Right forelimb (tissue), 1 donor: ENCODE results near the gene KLK3.
"Not testable (repeated sequence)": the region's sequence is repeated elsewhere in the genome, so short reads cannot be mapped to it uniquely, and the experiment has no call there.

Experiments
- DNase-seq: peaks from one replicate; pipeline ENCODE4 v3.0.0-alpha.2; 2018

Gene KLK3

DNA sequence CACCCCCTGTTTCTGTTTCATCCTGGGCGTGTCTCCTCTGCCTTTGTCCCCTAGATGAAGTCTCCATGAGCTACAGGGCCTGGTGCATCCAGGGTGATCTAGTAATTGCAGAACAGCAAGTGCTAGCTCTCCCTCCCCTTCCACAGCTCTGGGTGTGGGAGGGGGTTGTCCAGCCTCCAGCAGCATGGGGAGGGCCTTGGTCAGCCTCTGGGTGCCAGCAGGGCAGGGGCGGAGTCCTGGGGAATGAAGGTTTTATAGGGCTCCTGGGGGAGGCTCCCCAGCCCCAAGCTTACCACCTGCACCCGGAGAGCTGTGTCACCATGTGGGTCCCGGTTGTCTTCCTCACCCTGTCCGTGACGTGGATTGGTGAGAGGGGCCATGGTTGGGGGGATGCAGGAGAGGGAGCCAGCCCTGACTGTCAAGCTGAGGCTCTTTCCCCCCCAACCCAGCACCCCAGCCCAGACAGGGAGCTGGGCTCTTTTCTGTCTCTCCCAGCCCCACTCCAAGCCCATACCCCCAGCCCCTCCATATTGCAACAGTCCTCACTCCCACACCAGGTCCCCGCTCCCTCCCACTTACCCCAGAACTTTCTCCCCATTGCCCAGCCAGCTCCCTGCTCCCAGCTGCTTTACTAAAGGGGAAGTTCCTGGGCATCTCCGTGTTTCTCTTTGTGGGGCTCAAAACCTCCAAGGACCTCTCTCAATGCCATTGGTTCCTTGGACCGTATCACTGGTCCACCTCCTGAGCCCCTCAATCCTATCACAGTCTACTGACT is at the start of gene KLK3:
Gene KLK3 (plus strand): TSS at position 280 of the 775 bp plus-strand sequence. CDS start 41 bp downstream, at position 321.
- DNase-seq: no peak

- no peak for DNase-seq
These were observed 45.9 kb upstream of the KLK3 start for GRCh38 chr19:50808856-50809255.

GRCh38 chr19:50811622-50812238 is 43.0 kb upstream of the KLK3 start:
- DNase-seq: not testable (repeated sequence)

- DNase-seq: no peak
These were observed 42.2 kb upstream of the KLK3 start for GRCh38 chr19:50812474-50812873.

DNA sequence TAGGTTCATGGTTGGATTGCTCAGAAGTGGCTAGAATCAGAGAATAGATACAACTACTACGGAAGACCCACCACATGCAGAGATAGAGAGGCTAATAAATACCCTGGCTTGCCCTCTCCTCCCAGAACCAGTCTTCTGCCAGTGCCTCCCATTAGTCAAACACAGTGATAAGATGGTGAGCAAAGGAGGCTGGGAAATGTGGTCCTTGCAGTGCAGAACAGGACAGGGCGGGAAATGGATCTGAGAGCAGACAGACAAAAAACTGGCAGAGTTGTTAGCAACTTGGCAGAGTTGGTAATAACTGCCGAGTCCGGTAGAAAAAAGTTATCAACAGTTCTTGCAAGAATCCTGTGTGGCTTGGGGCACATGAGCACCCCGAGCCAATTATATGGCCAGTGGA is 39.8 kb upstream of the KLK3 start:
- DNase-seq: no peak

DNA sequence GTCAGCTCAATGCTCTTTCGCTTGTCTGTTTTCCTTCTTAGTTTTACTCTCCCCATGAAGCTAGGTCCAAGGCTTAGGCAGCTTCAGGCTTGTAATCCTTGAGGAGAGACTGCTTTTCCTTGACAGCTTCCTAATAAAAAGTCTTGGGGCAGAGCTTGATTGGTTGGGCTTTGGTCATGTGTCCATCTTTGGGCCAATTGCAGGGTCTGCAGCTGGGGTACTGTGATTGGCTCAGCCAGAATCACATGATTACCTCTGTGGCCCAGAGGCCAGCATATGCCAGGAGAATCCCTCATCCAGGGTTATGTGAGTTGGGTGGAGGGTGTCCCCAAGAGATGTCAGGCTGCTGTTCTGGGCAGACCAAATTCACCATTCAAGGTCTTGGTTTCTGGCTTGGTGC is 39.3 kb upstream of the KLK3 start:
- no peak for DNase-seq

- no peak for DNase-seq
These were observed 36.5 kb upstream of the KLK3 start for GRCh38 chr19:50817941-50818858.

DNA sequence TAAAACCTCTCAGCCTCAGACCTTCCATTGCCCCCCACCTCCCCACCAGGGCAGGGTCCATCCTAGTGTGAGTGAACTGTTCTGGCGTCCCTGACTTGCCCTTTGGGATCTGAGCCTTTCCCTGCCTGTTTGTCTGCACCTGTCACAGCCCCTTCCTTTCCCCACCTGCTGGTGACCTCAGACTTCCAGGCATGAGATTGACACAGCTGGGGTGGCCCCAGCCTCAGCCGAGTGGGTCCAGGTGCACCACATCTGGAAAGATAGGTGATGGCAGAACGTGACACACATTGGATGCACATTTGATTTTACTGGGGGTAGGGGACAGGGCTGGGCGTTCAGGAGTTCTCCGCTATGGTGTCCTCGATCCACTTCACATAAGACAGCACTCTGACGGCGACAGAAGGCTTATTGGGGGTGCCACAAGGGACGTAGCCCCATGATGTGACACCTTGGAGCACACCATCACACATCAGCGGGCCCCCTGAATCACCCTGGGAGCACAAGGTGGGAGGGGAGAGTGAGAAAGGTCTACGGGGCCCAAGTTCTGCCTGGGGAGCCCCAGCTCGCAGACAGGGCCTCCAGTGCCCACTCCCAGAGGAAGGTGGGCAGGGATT is 35.7 kb upstream of the KLK3 start:
- DNase-seq: no peak

DNA sequence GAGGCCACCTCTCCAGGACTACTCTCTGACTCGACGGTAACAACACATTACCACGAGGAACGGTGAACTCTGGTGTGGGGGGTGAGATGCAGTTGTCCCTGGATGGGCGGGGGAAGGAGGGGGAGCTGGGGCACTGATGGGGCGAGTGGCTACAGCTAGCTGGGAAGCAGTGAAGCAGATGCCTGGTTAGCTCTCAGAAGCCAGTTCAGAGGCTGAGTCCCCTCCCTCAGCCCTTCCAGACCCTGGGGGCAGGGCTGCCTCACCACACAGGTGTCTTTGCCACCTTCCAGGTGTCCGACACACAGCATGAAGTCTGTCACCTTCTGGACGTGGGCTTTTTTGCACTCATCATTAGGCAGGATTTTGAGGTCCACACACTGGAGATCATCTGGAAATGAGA is 35.1 kb upstream of the KLK3 start:
- no peak for DNase-seq

DNA sequence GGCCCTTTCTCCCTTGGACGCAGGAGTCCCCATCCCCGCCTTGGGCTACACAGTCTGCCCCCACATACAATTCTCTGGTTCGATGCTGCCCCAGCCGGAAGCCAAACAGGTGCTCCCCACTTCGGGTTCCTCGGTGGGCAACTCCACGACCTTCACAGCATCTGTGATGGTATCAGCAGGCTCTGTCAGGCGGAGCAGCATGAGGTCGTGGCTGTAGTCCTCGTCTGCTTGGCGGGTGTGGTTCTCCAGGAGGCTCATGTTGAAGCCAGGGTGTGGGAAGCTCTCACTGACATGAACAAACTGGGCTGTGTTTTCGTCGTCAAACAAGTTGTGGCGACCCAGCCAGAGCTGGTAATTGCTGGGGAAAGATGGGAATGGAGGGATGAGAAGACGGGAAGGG is 34.6 kb upstream of the KLK3 start:
- DNase-seq: no peak

DNA sequence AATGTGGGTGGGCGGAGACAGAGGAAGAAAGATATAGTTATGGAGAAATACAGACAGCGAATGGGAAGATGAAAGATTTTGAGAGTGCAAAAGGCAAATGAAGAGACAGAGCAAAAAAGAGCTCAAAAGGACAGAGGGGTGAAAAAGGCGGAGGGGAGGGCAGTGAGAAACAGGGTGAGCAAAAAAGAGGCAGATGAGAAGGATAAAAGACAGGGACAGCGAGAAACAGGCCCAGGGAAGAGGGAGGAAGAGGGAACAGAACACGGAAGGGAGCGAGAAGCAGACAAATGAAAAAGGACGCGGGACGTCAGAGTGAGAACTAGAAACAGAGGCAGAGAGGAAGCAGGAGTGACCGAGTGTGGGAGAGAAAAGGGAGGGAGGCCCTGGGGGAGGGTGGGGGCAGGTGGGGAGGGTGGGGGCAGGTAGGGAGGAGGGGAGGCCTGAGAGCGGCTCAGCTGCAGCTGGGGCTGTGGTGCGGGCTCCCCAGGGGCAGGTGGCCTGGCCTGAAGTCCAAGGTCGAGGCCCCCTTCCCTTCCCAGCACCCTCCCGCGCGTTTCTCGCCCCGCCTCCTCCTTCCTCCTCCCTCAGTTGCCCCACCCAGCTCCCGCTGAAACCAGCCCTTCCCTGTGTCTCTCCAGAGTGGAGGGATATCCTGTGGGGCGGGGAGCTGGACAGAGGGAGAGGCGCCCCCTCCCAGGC is 34.0 kb upstream of the KLK3 start:
- no peak for DNase-seq

- no peak for DNase-seq
These were observed 33.5 kb upstream of the KLK3 start for GRCh38 chr19:50821248-50821612.

GRCh38 chr19:50821622-50822021 is 33.1 kb upstream of the KLK3 start:
- DNase-seq: no peak

- DNase-seq: no peak
These were observed 32.0 kb upstream of the KLK3 start for GRCh38 chr19:50822661-50823208.

GRCh38 chr19:50823389-50824042 is 31.2 kb upstream of the KLK3 start, which contains the start of gene KLK1:
Gene KLK1 (minus strand): TSS chr19:50823787. CDS start chr19:50823748, 39 bp downstream.
- no peak for DNase-seq

- DNase-seq: no peak
These were observed 28.0 kb upstream of the KLK3 start for GRCh38 chr19:50826492-50827240.

DNA sequence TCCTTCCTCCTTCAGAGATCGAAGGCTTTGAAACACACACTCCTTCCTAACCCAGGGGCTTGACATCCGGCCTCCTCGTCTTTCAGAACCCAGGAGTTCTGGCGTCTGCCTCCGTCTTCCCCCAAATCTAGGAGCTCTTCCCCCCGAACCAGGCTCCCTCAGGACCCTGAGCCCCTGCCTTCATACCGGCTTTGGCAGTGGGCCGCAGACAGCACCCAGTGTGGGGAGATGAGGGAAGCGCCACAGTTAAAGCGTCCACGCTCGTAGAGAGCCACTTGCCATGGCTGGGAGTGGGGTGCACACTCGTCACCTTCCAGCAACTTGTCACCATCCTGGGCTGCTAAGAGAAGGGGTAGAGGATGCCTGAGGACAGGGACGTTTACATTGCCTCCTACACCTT is 27.2 kb upstream of the KLK3 start:
- DNase-seq: no peak

GRCh38 chr19:50829801-50830200 is 24.9 kb upstream of the KLK3 start:
- no peak for DNase-seq

GRCh38 chr19:50830266-50831025 is 24.3 kb upstream of the KLK3 start:
- DNase-seq: no peak

- DNase-seq: no peak
These were observed 23.7 kb upstream of the KLK3 start for GRCh38 chr19:50831026-50831396.
